Dermis microvascular lymphatic vessel endothelial cell (primary cell): ENCODE results near the gene PHF1. TPM values are rescaled to one million over a fixed set of nuclear protein-coding genes. Genes with fewer than 3 reads are reported as not detected.
A peak's percentile ranks its signal among the peaks of the same experiment; 100 is the strongest.
"Not testable (repeated sequence)": the region's sequence is repeated elsewhere in the genome, so short reads cannot be mapped to it uniquely, and the experiment has no call there.

Source experiments
- DNase-seq, 2 donors: peaks; one replicate each; pipeline versions ENCODE4 v3.0.0 to v3.0.0-alpha.2; 2010; ENCODE audit warnings: low read depth in 2 of 2
- total RNA-seq: library from RNA; depleted of rRNA; stranded (reverse); fragments of >200 nt; gene quantifications from 2 replicates; pipeline ENCODE4 v1.2.1, GENCODE V29; 2014

The PHF1 gene
- total RNA-seq, 1 donor from 2014 or later, result 6.5 TPM

- DNase-seq, result peak; percentile 99 to 100
Measured at GRCh38 chr6:33391278-33391921, 19.4 kb upstream of the PHF1 start, which contains the start of gene KIFC1. TSS of gene KIFC1 (plus strand) at chr6:33391823. CDS start at chr6:33391986, 163 bp downstream.

GRCh38 chr6:33391922-33392594 lies 18.8 kb upstream of the PHF1 start:
- peak in 1 of 2 donors; percentile 21 for DNase-seq

DNA sequence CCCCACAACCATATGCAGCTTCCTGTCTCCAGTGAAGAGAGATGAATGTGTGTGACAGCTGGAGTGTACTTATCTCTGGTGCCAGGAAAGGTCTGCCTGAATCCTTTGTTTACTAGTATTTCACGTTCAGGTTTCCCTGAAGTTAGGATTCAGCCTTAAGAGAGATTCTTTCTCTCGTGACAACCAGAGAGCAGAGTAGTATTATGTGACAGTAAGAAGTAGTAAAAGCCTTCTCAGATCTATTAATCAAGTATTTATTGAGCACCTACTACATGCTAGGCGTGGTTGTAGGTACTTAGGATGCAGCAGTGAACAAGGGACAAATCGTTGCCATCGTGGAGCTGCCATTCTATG lies 18.2 kb upstream of the PHF1 start:
- DNase-seq, result no peak

DNA sequence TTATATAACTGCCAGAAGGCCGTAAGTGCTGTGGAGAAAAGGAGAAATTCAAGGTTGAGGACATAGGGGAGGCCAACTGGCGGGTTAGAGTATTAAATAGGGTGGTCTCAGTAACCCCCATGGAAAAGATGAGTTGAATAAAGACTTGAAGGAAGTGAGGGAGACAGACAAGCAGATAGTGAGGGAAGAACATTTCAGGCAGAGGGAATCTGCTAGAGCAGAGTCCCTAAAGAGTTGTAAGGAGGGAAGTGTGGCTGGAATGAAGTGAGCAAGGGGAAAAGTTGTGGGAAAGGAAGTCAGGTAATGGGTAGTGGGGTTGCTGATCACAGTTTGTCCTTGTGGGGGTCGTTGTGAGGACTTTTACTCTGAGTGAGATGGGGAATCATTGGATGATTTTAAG lies 17.8 kb upstream of the PHF1 start:
- DNase-seq, result no peak

DNA sequence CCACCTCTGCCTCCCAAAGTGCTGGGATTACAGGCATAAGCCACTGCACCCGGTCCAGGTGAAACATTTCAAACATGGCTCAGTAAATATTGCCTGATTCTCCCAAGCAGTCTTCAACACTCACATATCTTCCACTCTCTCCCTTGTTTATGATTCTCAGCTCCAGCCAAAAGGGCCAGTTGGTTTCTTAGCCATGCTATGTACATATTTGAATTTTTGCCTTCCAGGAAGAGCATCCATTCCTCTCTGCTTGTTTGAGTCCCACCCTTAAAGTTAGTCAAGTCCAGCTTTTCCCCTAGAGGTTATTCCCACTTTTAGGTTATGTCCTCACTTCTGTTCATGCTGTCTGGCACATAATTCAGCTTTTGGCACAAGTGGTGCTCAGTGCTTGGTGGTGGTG lies 13.3 kb upstream of the PHF1 start:
- DNase-seq, result no peak

GRCh38 chr6:33398601-33399000 lies 12.2 kb upstream of the PHF1 start:
- DNase-seq, result not testable (repeated sequence)

DNA sequence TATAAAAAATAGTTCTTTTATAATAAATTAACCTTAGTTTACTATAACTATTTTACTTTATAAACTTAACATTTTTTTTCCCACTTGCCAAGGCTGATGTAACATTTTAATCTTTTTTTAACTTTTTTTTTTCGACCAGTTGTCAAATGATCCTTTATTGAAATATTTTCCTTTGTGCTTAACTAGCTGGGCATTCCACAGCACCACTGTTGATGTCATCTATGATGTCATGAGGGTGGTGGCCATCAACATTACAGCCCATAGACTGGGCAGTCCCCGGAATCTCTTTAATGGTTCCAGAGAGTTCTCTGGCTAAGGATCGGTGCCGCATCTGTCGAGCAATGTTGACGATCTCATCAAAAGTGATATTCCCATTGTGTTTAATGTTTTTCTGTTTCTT lies 10.9 kb upstream of the PHF1 start:
- not testable (repeated sequence) for DNase-seq

DNA sequence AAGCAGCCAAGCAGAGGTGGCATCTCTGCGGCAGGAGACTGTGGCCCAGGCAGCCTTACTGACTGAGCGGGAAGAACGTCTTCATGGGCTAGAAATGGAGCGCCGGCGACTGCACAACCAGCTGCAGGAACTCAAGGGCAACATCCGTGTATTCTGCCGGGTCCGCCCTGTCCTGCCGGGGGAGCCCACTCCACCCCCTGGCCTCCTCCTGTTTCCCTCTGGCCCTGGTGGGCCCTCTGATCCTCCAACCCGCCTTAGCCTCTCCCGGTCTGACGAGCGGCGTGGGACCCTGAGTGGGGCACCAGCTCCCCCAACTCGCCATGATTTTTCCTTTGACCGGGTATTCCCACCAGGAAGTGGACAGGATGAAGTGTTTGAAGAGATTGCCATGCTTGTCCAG lies 5.9 kb upstream of the PHF1 start:
- no peak for DNase-seq

- DNase-seq, result no peak
Measured at GRCh38 chr6:33405386-33405940, 5.4 kb upstream of the PHF1 start.

DNA sequence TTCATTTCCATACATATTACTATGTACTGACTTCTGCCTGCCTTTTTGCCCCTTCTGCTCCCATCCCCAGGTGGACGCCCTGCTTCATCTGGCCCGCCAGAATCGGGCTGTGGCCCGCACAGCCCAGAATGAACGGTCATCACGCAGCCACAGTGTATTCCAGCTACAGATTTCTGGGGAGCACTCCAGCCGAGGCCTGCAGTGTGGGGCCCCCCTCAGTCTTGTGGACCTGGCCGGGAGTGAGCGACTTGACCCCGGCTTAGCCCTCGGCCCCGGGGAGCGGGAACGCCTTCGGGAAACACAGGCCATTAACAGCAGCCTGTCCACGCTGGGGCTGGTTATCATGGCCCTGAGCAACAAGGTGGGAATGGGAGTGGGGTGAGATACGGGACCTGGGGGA lies 4.7 kb upstream of the PHF1 start:
- no peak for DNase-seq

DNA sequence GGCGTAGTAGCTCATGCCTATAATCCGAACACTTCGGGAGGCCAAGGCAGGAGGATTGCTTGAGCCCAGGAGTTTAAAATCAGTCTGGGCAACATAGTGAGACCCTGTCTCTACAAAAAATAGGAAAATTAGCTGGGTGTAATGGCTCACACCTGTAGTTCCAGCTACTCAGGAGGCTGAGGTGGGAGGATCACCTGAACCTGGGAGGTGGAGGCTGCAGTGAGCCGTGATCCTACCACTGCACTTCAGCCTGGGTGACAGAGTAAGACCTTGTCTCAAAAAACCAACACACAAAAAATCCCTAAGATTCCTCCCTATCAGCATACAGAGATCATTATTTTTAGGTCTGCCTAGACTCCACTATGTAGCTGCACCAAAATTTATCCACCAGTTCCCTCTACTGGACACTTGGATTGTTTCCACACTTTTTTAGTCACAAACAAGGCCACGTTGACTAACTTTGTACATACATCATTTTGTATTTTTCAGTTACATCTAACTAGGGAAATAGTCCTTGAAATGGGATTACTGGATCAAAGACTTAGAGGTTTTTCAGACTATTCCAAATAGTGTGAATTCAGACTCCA lies 3.6 kb upstream of the PHF1 start:
- peak; percentile 64 to 70 for DNase-seq

GRCh38 chr6:33410050-33410710 lies 634 bp upstream of the PHF1 start:
- peak; percentile 93 to 99 for DNase-seq

DNA sequence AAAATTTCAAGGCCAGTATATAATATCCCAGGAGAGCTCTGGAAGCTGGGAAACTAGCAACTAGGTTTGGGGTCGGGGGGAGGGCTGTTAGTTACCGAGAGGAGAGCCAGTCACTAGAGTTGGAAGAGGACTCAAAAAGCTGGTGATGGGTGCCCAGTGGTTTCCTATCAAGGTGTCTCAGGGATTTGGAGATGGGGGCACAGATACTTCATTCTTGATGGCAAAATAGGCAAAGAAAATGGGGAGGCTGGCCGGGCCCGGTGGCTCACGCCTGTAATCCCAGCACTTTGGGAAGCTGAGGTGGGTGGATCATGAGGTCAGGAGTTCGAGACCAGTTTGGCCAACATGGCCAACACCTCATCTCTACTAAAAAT lies 805 bp downstream of the PHF1 start:
- no peak for DNase-seq

GRCh38 chr6:33412140-33413009 lies 1.6 kb downstream of the PHF1 start:
- DNase-seq, result no peak

GRCh38 chr6:33413241-33414120 lies 2.7 kb downstream of the PHF1 start:
- no peak for DNase-seq

DNA sequence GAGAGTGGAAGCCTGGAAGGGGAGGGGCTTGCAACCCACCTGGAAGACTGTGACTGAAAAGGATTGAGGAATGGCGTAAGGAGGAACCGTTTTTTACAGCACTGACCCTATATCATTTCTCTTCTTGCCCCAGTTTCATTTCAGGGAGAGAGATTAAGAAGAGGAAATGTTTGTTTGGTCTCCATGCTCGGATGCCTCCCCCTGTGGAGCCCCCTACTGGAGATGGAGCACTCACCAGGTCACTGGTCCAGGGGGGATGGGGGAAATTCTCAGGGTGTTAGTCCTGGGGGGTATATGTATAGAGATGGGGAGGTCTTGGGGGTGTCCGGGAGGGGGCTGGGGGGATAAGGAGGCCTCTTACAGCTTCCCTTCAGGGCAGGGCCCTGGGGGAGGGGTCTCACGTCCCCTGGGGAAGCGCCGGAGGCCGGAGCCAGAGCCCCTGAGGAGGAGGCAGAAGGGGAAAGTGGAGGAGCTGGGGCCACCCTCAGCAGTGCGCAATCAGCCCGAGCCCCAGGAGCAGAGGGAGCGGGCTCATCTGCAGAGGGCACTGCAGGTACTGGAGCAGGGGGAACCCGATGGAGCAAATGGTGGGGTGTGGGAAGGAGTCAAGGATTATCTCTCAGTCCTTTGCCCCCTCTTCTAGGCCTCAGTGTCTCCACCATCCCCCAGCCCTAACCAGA lies 3.9 kb downstream of the PHF1 start:
- DNase-seq, result no peak

GRCh38 chr6:33415831-33416230 lies 5.0 kb downstream of the PHF1 start:
- DNase-seq, result no peak

GRCh38 chr6:33416386-33417127 lies 5.7 kb downstream of the PHF1 start:
- no peak for DNase-seq
